K562 (cell line): ENCODE data around the gene CENPU. TPM values are rescaled to one million over a fixed set of nuclear protein-coding genes. Genes with fewer than 3 reads are reported as not detected.

Experiments
- ATAC-seq: fragments of 200-7000 bp; cut with Tn5 transposase; 3 replicates; pipeline ENCODE4 v1.9.1; 2020; ENCODE audit warnings: moderate library complexity
- BruUV-seq: library from RNA; stranded (reverse); fragments of 400-500 nt; replicated peaks from 2 replicates; lab custom pipeline; 2021; lab: Mats Ljungman, UMichigan
- CTCF ChIA-PET: fragments of 300-600 bp; formaldehyde crosslinking; extraction: SDS; loops from one replicate; lab custom pipeline; 2021; ENCODE audit warnings: low intra/inter-chr PET ratio; lab: Yijun Ruan, JAX
- POLR2A ChIA-PET: fragments of 300-600, 350-650 bp; sonication (Branson Sonifier 250); formaldehyde crosslinking; extraction: SDS; loops from one replicate; lab custom pipeline; 2021; ENCODE audit warnings: antibody characterized with exemption, inconsistent platforms; lab: Yijun Ruan, JAX
- DNase-seq, 4 experiments: peaks; one replicate each; pipeline versions ENCODE4 v3.0.0 to v3.0.0-alpha.2; 2011 to 2018; ENCODE audit warnings: low spot score in 3 of 4, mixed read lengths in 3 of 4; ENCODE audit errors: extremely low read depth in 1 of 4
- FAIRE-seq: peaks from 2 replicates; lab custom pipeline; 2011; peaks lifted over from hg19 to GRCh38; lab: Jason Lieb, UNC
- H2AFZ ChIP-seq: 2 replicates; pipeline ENCODE4 v1.6.0; 2011; ENCODE audit warnings: low read depth, low read length, control low read depth, inconsistent platforms
- H3K27ac ChIP-seq: fragments of 200-600 bp; 3 replicates; pipeline ENCODE4 v1.8.0; 2011; ENCODE audit warnings: low read depth, mild to moderate bottlenecking, control low read depth, inconsistent platforms, low read length, moderate library complexity, mixed read lengths; ENCODE audit errors: extremely low read depth
- H3K27me3 ChIP-seq, 2 experiments: fragments of 300-600 bp in 1 of 2; 2 replicates in 1 of 2; 3 replicates in 1 of 2; pipeline versions ENCODE4 v1.6.0 to v1.8.0; 2011; ENCODE audit warnings: inconsistent platforms in 2 of 2, low read length in 2 of 2, mild to moderate bottlenecking in 1 of 2, mixed read lengths in 1 of 2, moderate library complexity in 1 of 2; ENCODE audit not compliant: control insufficient read depth in 2 of 2, insufficient read depth in 2 of 2
- H3K36me3 ChIP-seq: fragments of 300-600 bp; 3 replicates; pipeline ENCODE4 v1.8.0; 2011; ENCODE audit warnings: mild to moderate bottlenecking, low read length, inconsistent platforms; ENCODE audit not compliant: control insufficient read depth, insufficient read depth
- H3K4me1 ChIP-seq, 2 experiments: fragments of 200-600 bp in 1 of 2; replicated peaks in 1 of 2; 2 replicates in 1 of 2; 3 replicates in 1 of 2; pipeline versions ENCODE4 v1.5.1 to v1.8.0; 2011; ENCODE audit warnings: inconsistent platforms in 2 of 2, low read length in 2 of 2, mild to moderate bottlenecking in 1 of 2, mixed read lengths in 1 of 2, moderate library complexity in 1 of 2; ENCODE audit not compliant: control insufficient read depth in 2 of 2, insufficient read depth in 2 of 2
- H3K4me2 ChIP-seq: 2 replicates; pipeline ENCODE4 v1.6.1; 2011; ENCODE audit warnings: low read length, control low read depth, inconsistent platforms, mixed read lengths; ENCODE audit not compliant: insufficient read depth
- H3K4me3 ChIP-seq: fragments of 200-600 bp; sonication (generic), shearing (Covaris generic); 2 replicates; pipeline ENCODE4 v1.5.1; 2016; ENCODE audit warnings: control low read depth, inconsistent platforms
- H3K79me2 ChIP-seq: fragments of 200-600 bp; 3 replicates; pipeline ENCODE4 v1.8.0; 2011; ENCODE audit warnings: low read length, inconsistent platforms; ENCODE audit not compliant: control insufficient read depth, insufficient read depth
- H3K9ac ChIP-seq, 2 experiments: 2 replicates each; pipeline versions ENCODE4 v1.6.0 to v1.6.1; 2011; ENCODE audit warnings: low read depth in 2 of 2, low read length in 2 of 2, control low read depth in 1 of 2, inconsistent platforms in 1 of 2, mild to moderate bottlenecking in 1 of 2, mixed read lengths in 1 of 2; ENCODE audit not compliant: insufficient read depth in 1 of 2
- H3K9me1 ChIP-seq: one replicate; pipeline ENCODE4 v1.6.0; 2011; ENCODE audit warnings: inconsistent platforms, mild to moderate bottlenecking, low read length, moderate library complexity; ENCODE audit not compliant: control insufficient read depth, insufficient read depth
- H3K9me3 ChIP-seq: replicated peaks from 2 replicates; pipeline ENCODE4 v1.5.1; 2011; ENCODE audit warnings: low read depth, low read length, inconsistent platforms; ENCODE audit not compliant: control insufficient read depth, insufficient read depth
- H4K20me1 ChIP-seq: replicated peaks from 2 replicates; pipeline ENCODE4 v1.6.1; 2011; ENCODE audit warnings: low read length, inconsistent platforms, mixed read lengths; ENCODE audit not compliant: control insufficient read depth, insufficient read depth
- COPS2 ChIP-seq: fragments of 450-650 bp; conservative IDR thresholded peaks from 2 replicates; pipeline ENCODE4 v1.6.1; 2016; ENCODE audit warnings: mild to moderate bottlenecking, moderate library complexity
- CREB3 ChIP-seq: fragments of 450-650 bp; conservative IDR thresholded peaks from 2 replicates; pipeline ENCODE4 v1.6.1; 2016; ENCODE audit warnings: missing genetic modification characterization, low read depth, mild to moderate bottlenecking, missing compliant biosample characterization, moderate library complexity
- HMG20A ChIP-seq: fragments of 450-650 bp; formaldehyde crosslinking; conservative IDR thresholded peaks from 2 replicates; pipeline ENCODE4 v1.4.0; 2020; ENCODE audit warnings: mild to moderate bottlenecking, mixed read lengths
- IRF9 ChIP-seq: fragments of 450-650 bp; IDR thresholded peaks from 2 replicates; pipeline ENCODE4 v1.6.1; 2016; ENCODE audit warnings: missing biosample characterization, missing genetic modification characterization
- KLF6 ChIP-seq: fragments of 250-450 bp; sonication (Bioruptor Pico); IDR thresholded peaks from 2 replicates; pipeline ENCODE4 v1.4.0; 2020; ENCODE audit warnings: mild to moderate bottlenecking, moderate library complexity, borderline replicate concordance
- MAX ChIP-seq: sonication (generic); formaldehyde crosslinking; IDR thresholded peaks from 2 replicates; pipeline ENCODE4 v1.9.0; 2022; ENCODE audit warnings: mild to moderate bottlenecking, missing genetic modification reagents
- NFIX ChIP-seq: fragments of 250-450 bp; sonication (Bioruptor Pico); IDR thresholded peaks from 2 replicates; pipeline ENCODE4 v1.4.0; 2020; ENCODE audit warnings: low read depth, mild to moderate bottlenecking, moderate library complexity
- NR4A1 ChIP-seq, 2 experiments: fragments of 250-450 bp in 1 of 2; fragments of 450-650 bp in 1 of 2; sonication (Bioruptor Pico) in 1 of 2; IDR thresholded peaks; 2 replicates each; pipeline versions ENCODE4 v1.4.0 to v1.6.1; 2016 to 2020; ENCODE audit warnings: mild to moderate bottlenecking in 2 of 2, missing compliant biosample characterization in 1 of 2, missing genetic modification characterization in 1 of 2, moderate library complexity in 1 of 2
- PPARD ChIP-seq: fragments of 250-450 bp; sonication (Bioruptor Pico); IDR thresholded peaks from 2 replicates; pipeline ENCODE4 v1.8.0; 2022; ENCODE audit warnings: inconsistent platforms, mild to moderate bottlenecking, moderate library complexity
- SAFB2 ChIP-seq: fragments of 200-400 bp; formaldehyde crosslinking; IDR thresholded peaks from 2 replicates; pipeline ENCODE4 v1.6.1; 2018; ENCODE audit warnings: borderline replicate concordance, low read length, low read depth, moderate library complexity; ENCODE audit not compliant: severe bottlenecking
- TCF15 ChIP-seq: fragments of 250-450 bp; sonication (Bioruptor Pico); IDR thresholded peaks from 2 replicates; pipeline ENCODE4 v1.8.0; 2022; ENCODE audit warnings: moderate library complexity, mild to moderate bottlenecking, inconsistent platforms
- XRCC5 ChIP-seq: fragments of 200-400 bp; formaldehyde crosslinking; IDR thresholded peaks from 2 replicates; pipeline ENCODE4 v1.6.1; 2017; ENCODE audit warnings: low read depth, mild to moderate bottlenecking, low read length
- ZMIZ1 ChIP-seq, 2 experiments: fragments of 150-350 bp in 1 of 2; IDR thresholded peaks; 2 replicates each; pipeline ENCODE4 v1.6.1; 2012 to 2016; ENCODE audit warnings: low read depth in 2 of 2, low read length in 2 of 2, mild to moderate bottlenecking in 1 of 2, moderate library complexity in 1 of 2
- WGBS: fragments of 100-300 bp; shearing (Covaris generic); methylation state at CpG from one replicate; pipeline ENCODE4 v1.1.6; 2016; ENCODE audit warnings: low coverage, mixed read lengths; ENCODE audit not compliant: insufficient coverage; ENCODE audit errors: missing lambda C conversion rate; 5-methylcytosine and 5-hydroxymethylcytosine counted together
- in situ Hi-C: fragments of 300-500 bp; cut with MboI; formaldehyde crosslinking; loops from 4 replicates; pipeline ENCODE4 v1.15.0; 2018; ENCODE audit warnings: inconsistent platforms, mixed read lengths
- intact Hi-C: fragments of 100-400 bp; cut with micrococcal nuclease; formaldehyde crosslinking; loops from 2 replicates; pipeline ENCODE4 v1.14.2; 2022
- polyA plus RNA-seq, 8 experiments: library from polyadenylated mRNA; depleted of rRNA in 4 of 8; stranded (reverse) in 5 of 8; unstranded in 3 of 8; fragments of >200 nt; fragmentation: Nextera tagmentation in 2 of 8; fragmentation: Illumina TruSeq in 1 of 8; extraction: Ambion mirVana in 2 of 8; extraction: Trizol in 1 of 8; gene quantifications; 2 replicates each; pipeline versions ENCODE4 v1.2.1 to v1.2.3, GENCODE V29; 2011 to 2014; ENCODE audit warnings: inconsistent platforms in 1 of 8, missing spikeins in 1 of 8
- total RNA-seq, 7 experiments: library from RNA; depleted of rRNA in 6 of 7; stranded (reverse); fragments of >200 nt in 6 of 7; fragmentation: Illumina TruSeq in 2 of 7; extraction: Trizol in 2 of 7; gene quantifications; 2 replicates each; pipeline versions ENCODE4 v1.2.1 to v1.2.3, GENCODE V29; 2011 to 2021; ENCODE audit warnings: low replicate concordance in 1 of 7

CENPU gene
- total and polyA plus RNA-seq, 9 of the 15 experiments (the other 6 are each of a cell fraction or from before 2014, with no cell fraction given): 39.4 to 98.7 (median 84.3) TPM

- no peak for TF ChIP-seq XRCC5
Measured at GRCh38 chr4:184684491-184685189, 49.3 kb downstream of the CENPU start (continued).

- H3K27me3 ChIP-seq: no peaks in the 10 kb centered on the region
- no peak for ATAC-seq
- H3K9me1 ChIP-seq: peaks cover 5% of the 10 kb centered on the region
- DNase-seq: no peak
- H3K9ac ChIP-seq: no peak overlapping the region
- no peak overlapping the region for H3K4me3 ChIP-seq
- FAIRE-seq: no peak
- H4K20me1 ChIP-seq: no peaks in the 10 kb centered on the region
- in situ Hi-C loops: no loop called here
- no peaks in the 10 kb centered on the region; the same call in 2 of the 3 replicates for H3K36me3 ChIP-seq
- H3K4me1 ChIP-seq: peaks cover 13% of the 10 kb centered on the region in 2 experiments; a peak in 4 of 5 replicates
- H3K9me3 ChIP-seq: 0 out of 2 replicates have a peak, but pooled peaks cover 3% of the 10 kb centered on the region
- no peak overlapping the region for H3K4me2 ChIP-seq
- no peak overlapping the region for H2AFZ ChIP-seq
- POLR2A ChIA-PET: no interaction called here
- WGBS: 100% methylated on average over 1 of the region's 1 CpG
- intact Hi-C loops: no loop called here
- BruUV-seq: no TSS peak
- no peaks in the 10 kb centered on the region for H3K79me2 ChIP-seq
- CTCF ChIA-PET: no interaction called here
- H3K27ac ChIP-seq: no peak overlapping the region
- TF ChIP-seq HMG20A (CRISPR knock-in tag): no peak
- no peak for TF ChIP-seq NFIX (CRISPR knock-in tag)
- no peak for TF ChIP-seq KLF6
- no peak for TF ChIP-seq PPARD (CRISPR knock-in tag)
- TF ChIP-seq MAX (CRISPR knock-in tag): no peak
- TF ChIP-seq TCF15: no peak
- no peak for TF ChIP-seq COPS2
- TF ChIP-seq NR4A1 (CRISPR knock-in tag; IDR thresholded peaks at IDR 0.05): no peak
- no peak for TF ChIP-seq NR4A1 (tag; IDR thresholded peaks at IDR 0.05)
- TF ChIP-seq ZMIZ1 (IDR thresholded peaks at IDR 0.05; ENCODE audit: low read depth in 2 of 2, low read length in 2 of 2): no peak
- no peak for TF ChIP-seq SAFB2
- no peak for TF ChIP-seq CREB3 (tag)
- no peak for TF ChIP-seq IRF9 (tag)
Measured at GRCh38 chr4:184681916-184682315, 52.0 kb downstream of the CENPU start.
